ENCODE measurements around the gene FBRSL1. TPM values are rescaled to one million over a fixed set of nuclear protein-coding genes. Genes with fewer than 3 reads are reported as not detected.

FBRSL1 gene
- total and polyA plus RNA-seq, 2 donors (not counting 3 experiments of a cell fraction or from before 2014, with no cell fraction given) = 19.3 to 79.8 TPM

GRCh38 chr12:132482771-132483170 is 7.2 kb upstream of the FBRSL1 start:
- Histone ChIP-seq H3K4me2 (ENCODE audit: insufficient read depth, low read length) (no peak overlapping the region), H3K79me2 (ENCODE audit: control insufficient read depth, insufficient read depth, low read length) (no peaks in the 10 kb centered on the region), H3K4me3 (replicated peaks in 1 of 3; ENCODE audit: insufficient read depth in 1 of 3, low read depth in 1 of 3, low read length in 3 of 3) (no peak overlapping the region), H2AFZ (ENCODE audit: low read depth, low read length) (no peak overlapping the region), H3K9me1 (replicated peaks; ENCODE audit: control insufficient read depth, extremely low read depth, insufficient read depth, low read length) (no peaks in the 10 kb centered on the region), H3K9me3 (replicated peaks; ENCODE audit: control insufficient read depth, insufficient read depth, low read length) (no peaks in the 10 kb centered on the region), H3K9ac (replicated peaks; ENCODE audit: extremely low read depth, insufficient read depth, low read length) (no peak overlapping the region), H4K20me1 (replicated peaks; ENCODE audit: control insufficient read depth, extremely low read depth, insufficient read depth, low read length) (no peaks in the 10 kb centered on the region), H3K36me3 (ENCODE audit: control insufficient read depth in 2 of 2, extremely low read depth in 1 of 2, insufficient read depth in 2 of 2, low read length in 2 of 2) (no peaks in the 10 kb centered on the region), H3K27ac (ENCODE audit: insufficient read depth, low read depth, low read length) (no peak overlapping the region), H3K4me1 (ENCODE audit: control insufficient read depth, extremely low read depth, insufficient read depth, low read length) (no peaks in the 10 kb centered on the region), H3K27me3 (ENCODE audit: control insufficient read depth in 2 of 2, insufficient read depth in 2 of 2, low read length in 2 of 2) (no peaks in the 10 kb centered on the region)
- intact Hi-C loops (cut with micrococcal nuclease) (no loop called here), dilution Hi-C loops (cut with MboI; ENCODE audit: extremely low pct_ligation_motif_present, low sequenced_read_pairs) (no loop called here)
- no peak for FAIRE-seq
- TF ChIP-seq POLR2A (IDR thresholded peaks at IDR 0.05; ENCODE audit: low read depth, low read length) = no peak
- no peak for TF ChIP-seq JUN (IDR thresholded peaks at IDR 0.05; ENCODE audit: borderline replicate concordance, insufficient read depth, insufficient read length, low read depth)
- no peak for TF ChIP-seq FOS (IDR thresholded peaks at IDR 0.05; ENCODE audit: borderline replicate concordance, insufficient read depth, low read length)
- TF ChIP-seq, protein P1, sequence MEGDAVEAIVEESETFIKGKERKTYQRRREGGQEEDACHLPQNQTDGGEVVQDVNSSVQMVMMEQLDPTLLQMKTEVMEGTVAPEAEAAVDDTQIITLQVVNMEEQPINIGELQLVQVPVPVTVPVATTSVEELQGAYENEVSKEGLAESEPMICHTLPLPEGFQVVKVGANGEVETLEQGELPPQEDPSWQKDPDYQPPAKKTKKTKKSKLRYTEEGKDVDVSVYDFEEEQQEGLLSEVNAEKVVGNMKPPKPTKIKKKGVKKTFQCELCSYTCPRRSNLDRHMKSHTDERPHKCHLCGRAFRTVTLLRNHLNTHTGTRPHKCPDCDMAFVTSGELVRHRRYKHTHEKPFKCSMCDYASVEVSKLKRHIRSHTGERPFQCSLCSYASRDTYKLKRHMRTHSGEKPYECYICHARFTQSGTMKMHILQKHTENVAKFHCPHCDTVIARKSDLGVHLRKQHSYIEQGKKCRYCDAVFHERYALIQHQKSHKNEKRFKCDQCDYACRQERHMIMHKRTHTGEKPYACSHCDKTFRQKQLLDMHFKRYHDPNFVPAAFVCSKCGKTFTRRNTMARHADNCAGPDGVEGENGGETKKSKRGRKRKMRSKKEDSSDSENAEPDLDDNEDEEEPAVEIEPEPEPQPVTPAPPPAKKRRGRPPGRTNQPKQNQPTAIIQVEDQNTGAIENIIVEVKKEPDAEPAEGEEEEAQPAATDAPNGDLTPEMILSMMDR (IDR thresholded peaks at IDR 0.05; ENCODE audit: extremely low read depth in 1 of 2, insufficient read depth in 1 of 2, low read depth in 1 of 2, low read length in 2 of 2) = no peak
- TF ChIP-seq POLR2AphosphoS5 (IDR thresholded peaks at IDR 0.05; ENCODE audit: insufficient read depth, low read depth, low read length) = no peak
- no peak for TF ChIP-seq EZH2 (IDR thresholded peaks at IDR 0.05; ENCODE audit: borderline replicate concordance, low read depth, low read length, severe bottlenecking)
- no peak for TF ChIP-seq MYC (IDR thresholded peaks at IDR 0.05; ENCODE audit: low read depth, low read length)
- TF ChIP-seq GATA2 (IDR thresholded peaks at IDR 0.05; ENCODE audit: insufficient read depth, insufficient read length, low read depth, low read length) = no peak
- TF ChIP-seq, protein P2, sequence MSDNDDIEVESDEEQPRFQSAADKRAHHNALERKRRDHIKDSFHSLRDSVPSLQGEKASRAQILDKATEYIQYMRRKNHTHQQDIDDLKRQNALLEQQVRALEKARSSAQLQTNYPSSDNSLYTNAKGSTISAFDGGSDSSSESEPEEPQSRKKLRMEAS (IDR thresholded peaks at IDR 0.05; ENCODE audit: insufficient read depth, insufficient read length) = no peak
- CTCF ChIA-PET = no interaction called here
- POLR2A ChIA-PET = no interaction called here
- BruUV-seq (replicated peaks) = no TSS peak
- DNase-seq (ENCODE audit: low read depth, low spot score) = no peak
